Body of pancreas (tissue), 4 donors: Measurements from ENCODE around the gene ANKLE1.

ENCODE experiments used
- CTCF ChIP-seq, 7 experiments: fragments of 450-650 bp in 4 of 7; fragments of 200-600 bp in 3 of 7; sonication (generic) in 3 of 7; IDR thresholded peaks; one replicate each; pipeline ENCODE4 v1.5.1; 2016 to 2019; ENCODE audit warnings: antibody characterized with exemption in 7 of 7
- POLR2A ChIP-seq, 3 donors: fragments of 450-650 bp; IDR thresholded peaks; one replicate each; pipeline ENCODE4 v1.6.1; 2016; ENCODE audit warnings: antibody characterized with exemption in 3 of 3, mild to moderate bottlenecking in 2 of 3

DNA sequence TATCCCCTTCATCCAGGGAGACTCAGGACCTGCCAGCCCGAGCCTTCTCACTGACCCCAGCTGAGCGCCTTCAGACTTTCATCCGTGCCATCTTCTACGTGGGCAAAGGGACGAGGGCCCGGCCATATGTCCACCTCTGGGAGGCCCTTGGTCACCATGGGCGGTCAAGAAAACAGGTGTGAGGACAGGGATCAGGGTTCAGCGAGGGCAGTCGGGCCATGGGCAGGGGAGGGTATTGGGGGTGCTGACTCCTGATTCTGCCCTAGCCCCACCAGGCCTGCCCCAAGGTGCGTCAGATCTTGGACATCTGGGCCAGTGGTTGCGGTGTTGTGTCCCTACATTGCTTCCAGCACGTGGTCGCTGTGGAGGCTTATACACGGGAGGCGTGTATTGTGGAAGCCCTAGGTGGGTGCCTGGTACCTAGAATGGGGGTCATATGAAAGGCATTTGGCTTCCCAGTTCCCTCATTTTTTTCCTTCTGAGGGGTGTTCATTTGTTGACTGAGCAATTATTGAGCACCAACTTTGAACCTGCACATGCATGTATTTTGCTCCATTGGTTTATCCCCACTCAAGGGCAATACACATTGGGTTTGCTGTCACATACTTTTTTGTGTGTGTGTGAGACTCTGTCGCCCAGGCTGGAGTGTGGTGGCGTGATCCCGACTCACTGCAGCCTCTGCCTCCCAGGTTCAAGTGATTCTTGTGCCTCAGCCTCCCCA is 3.9 kb downstream of the ANKLE1 start:
- TF ChIP-seq POLR2A (IDR thresholded peaks at IDR 0.05): no peak
- no peak for TF ChIP-seq CTCF (IDR thresholded peaks at IDR 0.05)
